Stimulated activated effector memory CD8-positive, alpha-beta T cell treated with anti-CD3 and anti-CD28 coated beads, Interleukin-12 subunit alpha, Interleukin-12 subunit beta, amount 100 ng/mL, for 72 hours (primary cell): ENCODE data around the gene MT1M.
"Not testable (repeated sequence)": the region's sequence is repeated elsewhere in the genome, so short reads cannot be mapped to it uniquely, and the experiment has no call there.

Experiments
- ATAC-seq: fragments of 150-1000 bp; cut with Tn5 transposase; 2 replicates; pipeline ENCODE4 v1.10.0; 2021
- DNase-seq, 2 donors: peaks; one replicate each; pipeline ENCODE4 v3.0.0; 2021 to 2022; ENCODE audit warnings: low spot score in 2 of 2
- H3K27ac Mint-ChIP-seq: one replicate; pipeline ENCODE4 v1.8.0; 2022; ENCODE audit warnings: mild to moderate bottlenecking, mixed read lengths
- H3K36me3 Mint-ChIP-seq: one replicate; pipeline ENCODE4 v1.8.0; 2022; ENCODE audit warnings: mild to moderate bottlenecking, mixed read lengths
- H3K4me1 Mint-ChIP-seq: one replicate; pipeline ENCODE4 v1.8.0; 2022; ENCODE audit warnings: mixed read lengths
- H3K4me3 Mint-ChIP-seq: one replicate; pipeline ENCODE4 v1.8.0; 2022; ENCODE audit warnings: mild to moderate bottlenecking, mixed read lengths
- H3K9me3 Mint-ChIP-seq: one replicate; pipeline ENCODE4 v1.8.0; 2022; ENCODE audit warnings: mixed read lengths

The MT1M gene

DNA sequence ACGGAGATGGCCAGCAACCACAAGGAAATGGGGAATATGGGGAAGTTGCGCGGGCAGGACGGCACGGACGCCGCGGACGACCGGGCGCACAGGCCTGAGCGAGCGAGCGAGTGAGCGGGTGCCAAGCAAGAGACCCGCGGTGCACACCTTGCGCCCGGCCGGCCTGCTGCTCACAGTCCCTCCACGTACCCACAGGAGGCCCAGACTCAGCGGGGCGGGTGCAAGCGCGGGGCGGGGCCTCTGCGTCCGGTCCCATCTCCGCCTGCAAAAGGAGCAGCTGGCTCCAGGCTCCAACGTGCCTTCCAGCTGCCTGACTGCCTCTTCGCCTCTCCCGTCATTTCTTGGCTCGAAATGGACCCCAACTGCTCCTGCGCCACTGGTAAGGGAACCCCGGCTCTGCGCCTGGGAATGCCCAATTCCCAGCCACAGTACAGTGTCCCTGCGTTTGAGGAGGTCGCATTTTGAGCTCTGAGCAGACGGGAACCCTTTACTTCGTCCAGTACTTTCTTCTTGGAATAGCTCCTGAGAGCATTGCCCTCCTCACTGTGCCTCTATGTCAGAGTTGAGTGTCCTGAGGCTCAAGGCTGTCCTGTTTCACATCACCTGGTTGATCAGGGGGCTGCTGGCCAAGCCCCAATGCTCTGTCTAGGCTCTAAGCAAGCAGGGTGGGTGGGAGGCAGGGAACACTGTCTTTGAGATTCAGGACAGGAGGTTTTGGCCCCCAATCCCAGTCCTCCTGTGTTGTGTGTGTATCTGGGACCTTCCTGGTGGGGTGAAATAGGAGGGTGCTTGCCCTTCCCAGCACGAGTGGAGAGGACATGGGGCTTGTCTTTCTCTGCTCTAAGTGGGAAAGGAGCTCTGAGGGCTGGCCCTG, 15.0 kb upstream of the MT1M start:
- no peak overlapping the region for H3K27ac Mint-ChIP-seq
- peak overlapping the region; percentile 42 for H3K4me3 Mint-ChIP-seq
- H3K9me3 Mint-ChIP-seq: no peaks in the 10 kb centered on the region
- H3K4me1 Mint-ChIP-seq: peaks cover 33% of the 10 kb centered on the region
- DNase-seq (no peak), ATAC-seq (peak; percentile 62)
- H3K36me3 Mint-ChIP-seq: no peaks in the 10 kb centered on the region

DNA sequence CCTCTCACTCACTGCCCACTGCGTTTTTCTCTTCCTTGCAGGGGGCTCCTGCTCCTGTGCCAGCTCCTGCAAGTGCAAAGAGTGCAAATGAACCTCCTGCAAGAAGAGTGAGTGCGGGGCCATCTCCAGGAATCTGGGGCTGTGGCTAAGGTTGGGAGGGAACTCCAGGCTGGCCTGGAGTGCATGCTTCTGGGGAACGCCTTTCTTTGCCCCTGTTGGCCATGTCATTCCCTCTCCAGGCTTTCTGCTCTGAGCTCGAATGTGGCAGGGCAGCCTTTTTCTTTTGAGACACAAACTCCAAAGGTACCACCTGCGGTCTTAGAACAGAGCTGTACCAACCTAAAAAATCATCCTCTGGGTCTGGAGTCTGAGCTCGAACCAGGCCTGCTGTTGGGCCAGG, 14.3 kb upstream of the MT1M start:
- ATAC-seq: no peak
- Mint-ChIP-seq H3K9me3 (no peaks in the 10 kb centered on the region), H3K4me1 (peaks cover 30% of the 10 kb centered on the region), H3K4me3 (no peak overlapping the region), H3K36me3 (no peaks in the 10 kb centered on the region), H3K27ac (no peak overlapping the region)
- DNase-seq: no peak

DNA sequence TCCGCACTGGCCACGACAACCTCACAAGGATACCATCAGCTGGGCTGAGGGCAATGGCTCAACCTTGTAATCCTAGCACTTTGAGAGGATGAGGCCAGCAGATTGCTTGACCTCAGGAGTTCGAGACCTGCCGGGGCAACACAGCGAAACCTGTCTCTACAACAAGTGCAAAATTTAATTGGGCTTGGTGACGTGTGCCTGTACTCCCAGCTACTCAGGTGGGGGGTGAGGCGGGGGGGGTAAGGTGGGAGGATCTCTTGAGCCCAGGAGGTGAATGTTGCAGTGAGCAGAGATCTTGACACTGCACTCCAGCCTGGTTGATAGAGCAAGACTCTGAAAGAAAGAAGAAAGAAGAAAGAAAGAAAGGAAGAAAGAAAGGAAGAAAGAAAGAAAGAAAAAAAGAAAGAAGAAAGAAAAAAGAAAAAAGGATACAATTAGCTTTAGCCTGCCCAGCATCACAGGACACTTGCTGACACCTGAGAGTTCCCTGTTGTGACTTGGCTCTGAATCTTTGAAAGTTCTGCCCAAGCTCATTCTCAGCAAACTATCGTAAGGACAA, 12.0 kb upstream of the MT1M start:
- ATAC-seq (no peak), DNase-seq (no peak)
- Mint-ChIP-seq H3K4me3 (no peak overlapping the region), H3K27ac (no peak overlapping the region), H3K4me1 (peaks cover 19% of the 10 kb centered on the region), H3K9me3 (no peaks in the 10 kb centered on the region), H3K36me3 (no peaks in the 10 kb centered on the region)

DNA sequence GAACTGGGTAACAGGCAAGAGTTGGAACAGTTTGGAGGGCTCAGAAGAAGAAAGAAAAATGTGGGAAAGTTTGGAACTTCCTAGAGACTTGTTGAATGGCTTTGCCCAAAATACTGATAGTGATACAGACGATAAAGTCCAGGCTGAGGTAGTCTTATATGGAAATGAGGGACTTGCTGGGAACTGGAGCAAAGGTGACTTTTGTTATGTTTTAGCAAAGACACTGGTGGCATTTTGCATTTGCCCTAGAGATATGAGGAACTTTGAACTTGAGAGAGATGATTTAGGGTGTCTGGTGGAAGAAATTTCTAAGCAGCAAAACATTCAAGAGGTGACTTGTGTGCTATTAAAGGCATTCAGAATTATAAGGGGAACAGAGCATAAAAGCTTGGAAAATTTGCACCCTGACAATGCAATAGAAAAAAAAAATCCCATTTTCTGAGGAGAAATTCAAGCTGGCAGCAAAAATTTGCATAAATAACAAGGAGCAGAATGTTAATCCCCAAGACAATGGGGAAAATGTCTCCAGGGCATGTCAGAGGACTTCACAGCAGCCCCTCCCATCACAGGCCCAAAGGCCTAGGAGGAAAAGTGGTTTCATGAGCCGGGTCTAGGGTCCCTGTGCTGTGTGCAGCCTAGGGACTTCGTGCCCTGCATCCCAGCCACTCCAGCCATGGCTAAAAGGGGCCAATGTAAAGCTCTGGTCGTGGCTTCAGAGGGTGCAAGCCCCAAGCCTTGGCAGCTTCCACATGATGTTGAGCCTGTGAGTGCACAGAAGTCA, 10.6 kb upstream of the MT1M start:
- not testable (repeated sequence) for H3K4me3 Mint-ChIP-seq, H3K36me3 Mint-ChIP-seq, DNase-seq, ATAC-seq, H3K9me3 Mint-ChIP-seq, H3K27ac Mint-ChIP-seq
- peaks cover 22% of the 10 kb centered on the region for H3K4me1 Mint-ChIP-seq

- not testable (repeated sequence) for H3K9me3 Mint-ChIP-seq, H3K4me3 Mint-ChIP-seq, H3K27ac Mint-ChIP-seq, H3K36me3 Mint-ChIP-seq, ATAC-seq, DNase-seq
- H3K4me1 Mint-ChIP-seq: peaks cover 15% of the 10 kb centered on the region
Measured at GRCh38 chr16:56623184-56623583, 9.3 kb upstream of the MT1M start.

DNA sequence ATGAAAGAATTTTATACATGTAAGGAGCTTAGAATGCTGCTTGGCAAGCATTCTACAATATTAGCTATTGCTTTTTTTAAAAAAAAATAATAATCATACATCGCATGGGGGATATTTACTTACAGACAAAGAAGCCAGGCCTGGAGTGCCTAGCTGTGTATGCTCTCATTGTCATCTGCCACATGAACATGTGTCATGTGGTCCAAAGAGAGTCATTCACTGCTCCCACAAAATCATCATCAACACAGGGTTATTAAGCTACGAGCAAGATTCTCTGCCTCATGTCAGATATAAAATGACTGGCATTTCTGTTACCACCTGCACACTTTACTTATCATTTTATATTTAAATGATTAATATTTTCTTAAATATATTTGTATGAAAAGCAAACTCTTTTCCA, 8.8 kb upstream of the MT1M start:
- peaks cover 15% of the 10 kb centered on the region for H3K4me1 Mint-ChIP-seq
- no peaks in the 10 kb centered on the region for H3K36me3 Mint-ChIP-seq
- H3K4me3 Mint-ChIP-seq: no peak overlapping the region
- ATAC-seq (no peak), DNase-seq (no peak)
- no peak overlapping the region for H3K27ac Mint-ChIP-seq
- no peaks in the 10 kb centered on the region for H3K9me3 Mint-ChIP-seq

DNA sequence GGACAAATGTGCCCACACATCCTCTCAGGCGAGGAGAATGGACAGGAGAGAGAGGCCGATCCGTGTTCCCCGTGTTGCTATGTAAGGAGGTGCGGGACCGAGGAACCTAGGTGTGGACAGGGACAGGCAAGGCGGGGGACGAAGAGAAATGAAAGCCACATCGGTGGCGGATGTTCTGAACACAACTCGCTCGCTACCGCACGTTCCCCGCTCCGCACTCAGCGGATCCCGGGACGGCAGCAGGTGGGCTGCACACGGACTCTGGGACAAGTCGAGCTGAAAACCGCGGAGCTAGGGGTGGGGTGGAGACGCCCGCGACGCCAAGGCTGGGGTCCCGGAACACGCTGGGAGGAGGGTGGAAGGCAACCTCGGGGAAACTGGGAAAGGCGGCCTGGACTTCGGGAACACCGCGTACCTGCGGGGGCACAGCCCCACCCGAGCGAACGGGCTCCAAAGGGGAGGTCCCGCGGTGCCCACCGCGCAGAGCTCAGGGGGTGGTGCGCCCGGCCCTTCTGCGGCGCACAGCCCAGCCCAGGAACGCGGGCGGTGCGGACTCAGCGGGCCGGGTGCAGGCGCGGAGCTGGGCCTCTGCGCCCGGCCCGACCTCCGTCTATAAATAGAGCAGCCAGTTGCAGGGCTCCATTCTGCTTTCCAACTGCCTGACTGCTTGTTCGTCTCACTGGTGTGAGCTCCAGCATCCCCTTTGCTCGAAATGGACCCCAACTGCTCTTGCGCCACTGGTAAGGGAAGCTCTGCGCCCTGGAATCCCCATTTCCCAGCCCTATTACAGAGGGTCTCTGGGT, 7.1 kb upstream of the MT1M start, which contains the start of gene MT1E:
TSS of gene MT1E (plus strand) at position 642 of the 803 bp plus-strand sequence. CDS start at position 713, 71 bp downstream.
- peak within 1 kb of the TSS; percentile 81 for H3K4me3 Mint-ChIP-seq
- DNase-seq (peak in 1 of 2 donors; percentile 77), ATAC-seq (peak; percentile 87)
- H3K9me3 Mint-ChIP-seq: no peaks in the 10 kb centered on the region
- no peaks in the 10 kb centered on the region for H3K36me3 Mint-ChIP-seq
- H3K4me1 Mint-ChIP-seq: peaks cover 15% of the 10 kb centered on the region
- peak within 1 kb of the TSS; percentile 14 for H3K27ac Mint-ChIP-seq

GRCh38 chr16:56625943-56626654, 6.4 kb upstream of the MT1M start:
- H3K9me3 Mint-ChIP-seq: no peaks in the 10 kb centered on the region
- no peak overlapping the region for H3K27ac Mint-ChIP-seq
- DNase-seq: no peak
- H3K4me3 Mint-ChIP-seq: peak overlapping the region; percentile 81
- H3K4me1 Mint-ChIP-seq: peaks cover 15% of the 10 kb centered on the region
- ATAC-seq: peak; percentile 6
- no peaks in the 10 kb centered on the region for H3K36me3 Mint-ChIP-seq

DNA sequence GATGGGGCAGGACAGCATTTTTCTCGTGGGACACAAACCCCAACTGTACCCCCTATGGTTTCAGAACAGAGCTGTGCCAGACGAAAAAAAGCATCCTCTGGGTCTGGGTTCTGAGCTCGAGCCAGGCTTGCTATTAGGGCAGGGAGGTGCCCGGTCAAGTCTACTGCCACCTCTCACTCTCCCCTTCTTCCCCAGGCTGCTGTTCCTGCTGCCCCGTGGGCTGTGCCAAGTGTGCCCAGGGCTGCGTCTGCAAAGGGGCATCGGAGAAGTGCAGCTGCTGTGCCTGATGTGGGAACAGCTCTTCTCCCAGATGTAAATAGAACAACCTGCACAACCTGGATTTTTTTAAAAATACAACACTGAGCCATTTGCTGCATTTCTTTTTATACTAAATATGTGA, 5.8 kb upstream of the MT1M start:
- no peaks in the 10 kb centered on the region for H3K9me3 Mint-ChIP-seq
- peak overlapping the region; percentile 81 for H3K4me3 Mint-ChIP-seq
- DNase-seq (no peak), ATAC-seq (no peak)
- H3K27ac Mint-ChIP-seq: no peak overlapping the region
- H3K4me1 Mint-ChIP-seq: peaks cover 16% of the 10 kb centered on the region
- no peaks in the 10 kb centered on the region for H3K36me3 Mint-ChIP-seq

- no peaks in the 10 kb centered on the region for H3K36me3 Mint-ChIP-seq
- H3K4me1 Mint-ChIP-seq: peaks cover 20% of the 10 kb centered on the region
- no peak overlapping the region for H3K27ac Mint-ChIP-seq
- H3K4me3 Mint-ChIP-seq: no peak overlapping the region
- H3K9me3 Mint-ChIP-seq: no peaks in the 10 kb centered on the region
- no peak for ATAC-seq
- no peak for DNase-seq
Measured at GRCh38 chr16:56628486-56629350, 3.7 kb upstream of the MT1M start.

- Mint-ChIP-seq H3K4me1 (peaks cover 20% of the 10 kb centered on the region), H3K9me3 (no peaks in the 10 kb centered on the region), H3K4me3 (no peak overlapping the region), H3K36me3 (no peaks in the 10 kb centered on the region), H3K27ac (no peak overlapping the region)
- no peak for DNase-seq
- ATAC-seq: no peak
Measured at GRCh38 chr16:56629531-56629930, 2.9 kb upstream of the MT1M start.

- Mint-ChIP-seq H3K4me1 (peaks cover 22% of the 10 kb centered on the region), H3K9me3 (no peaks in the 10 kb centered on the region), H3K36me3 (no peaks in the 10 kb centered on the region), H3K27ac (no peak overlapping the region), H3K4me3 (no peak overlapping the region)
- no peak for DNase-seq
- ATAC-seq: peak; percentile 63
Measured at GRCh38 chr16:56630134-56630533, 2.3 kb upstream of the MT1M start.

DNA sequence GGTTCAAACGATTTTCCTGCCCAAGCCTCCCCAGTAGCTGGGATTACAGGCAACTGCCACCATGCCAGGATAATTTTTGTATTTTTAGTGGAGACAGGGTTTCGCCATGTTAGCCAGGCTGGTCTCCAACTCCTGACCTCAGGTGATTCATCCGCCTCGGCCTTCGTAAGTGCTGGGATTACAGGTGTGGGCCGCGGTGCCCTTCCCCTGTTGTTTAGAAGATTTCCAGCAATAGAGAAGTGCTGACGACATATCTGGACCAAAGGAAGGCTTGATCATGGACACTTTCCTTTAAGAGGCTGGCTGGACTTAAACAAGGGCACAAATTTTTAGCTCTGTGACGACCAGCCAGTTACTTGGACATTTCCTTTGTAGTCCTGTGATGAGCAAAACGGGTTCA, 1.3 kb upstream of the MT1M start:
- Mint-ChIP-seq H3K4me1 (peaks cover 17% of the 10 kb centered on the region), H3K27ac (no peak overlapping the region), H3K36me3 (no peaks in the 10 kb centered on the region), H3K4me3 (no peak overlapping the region), H3K9me3 (no peaks in the 10 kb centered on the region)
- ATAC-seq: no peak
- DNase-seq: no peak

- Mint-ChIP-seq H3K36me3 (no peaks in the 10 kb centered on the region), H3K4me1 (peaks cover 22% of the 10 kb centered on the region), H3K4me3 (peak overlapping the region; percentile 60), H3K9me3 (no peaks in the 10 kb centered on the region), H3K27ac (no peak overlapping the region)
- no peak for ATAC-seq
- DNase-seq: no peak
Measured at GRCh38 chr16:56631832-56632155, 665 bp upstream of the MT1M start.
